Thyroid gland (tissue), 4 donors: ENCODE data around the gene SPRTN. TPM values are rescaled to one million over a fixed set of nuclear protein-coding genes. Genes with fewer than 3 reads are reported as not detected.

Experiments used
- DNase-seq, 2 donors: peaks; one replicate each; pipeline ENCODE4 v3.0.0-alpha.2; 2019
- H3K27ac ChIP-seq, 3 donors: fragments of 200-600 bp; sonication (generic); 1 replicate in 2 of 3; 2 replicates in 1 of 3; pipeline ENCODE4 v1.5.1; 2016 to 2019; ENCODE audit warnings: mild to moderate bottlenecking in 1 of 3, moderate library complexity in 1 of 3
- H3K27me3 ChIP-seq: fragments of 200-600 bp; sonication (generic); one replicate; pipeline ENCODE4 v1.5.1; 2019
- H3K36me3 ChIP-seq, 2 donors: fragments of 200-600 bp; sonication (generic); one replicate each; pipeline ENCODE4 v1.5.1; 2016 to 2019
- H3K4me1 ChIP-seq, 2 donors: fragments of 200-600 bp; sonication (generic); one replicate each; pipeline ENCODE4 v1.5.1; 2017 to 2019
- H3K4me3 ChIP-seq, 3 donors: fragments of 200-600 bp; sonication (generic); replicated peaks in 1 of 3; 1 replicate in 2 of 3; 2 replicates in 1 of 3; pipeline ENCODE4 v1.5.1; 2016; ENCODE audit warnings: mild to moderate bottlenecking in 1 of 3
- H3K9me3 ChIP-seq: fragments of 200-600 bp; sonication (generic); one replicate; pipeline ENCODE4 v1.5.1; 2017
- CTCF ChIP-seq, 6 experiments: fragments of 200-600 bp in 3 of 6; fragments of 450-650 bp in 3 of 6; sonication (generic) in 3 of 6; IDR thresholded peaks; one replicate each; pipeline ENCODE4 v1.5.1; 2016 to 2019; ENCODE audit warnings: antibody characterized with exemption in 6 of 6, mild to moderate bottlenecking in 2 of 6, inconsistent platforms in 1 of 6, moderate library complexity in 1 of 6
- POLR2A ChIP-seq, 2 donors: fragments of 450-650 bp; IDR thresholded peaks; one replicate each; pipeline ENCODE4 v1.6.1; 2017; ENCODE audit warnings: antibody characterized with exemption in 2 of 2, mild to moderate bottlenecking in 2 of 2, moderate library complexity in 1 of 2
- WGBS, 2 donors: methylation state at CpG; one replicate each; pipeline ENCODE4 v1.1.5; 2017; 5-methylcytosine and 5-hydroxymethylcytosine counted together
- intact Hi-C: fragments of 100-400 bp; cut with DNase I; formaldehyde crosslinking; loops from one replicate; pipeline ENCODE4 v1.15.1; 2023
- total RNA-seq, 4 donors: library from RNA; depleted of rRNA; stranded (reverse); fragments of >200 nt; gene quantifications; one replicate each; pipeline ENCODE4 v1.2.3, GENCODE V29; 2016

SPRTN gene
- total RNA-seq, 4 donors from 2014 or later: 11.0 to 28.9 (median 21.9) TPM

- TF ChIP-seq CTCF (IDR thresholded peaks at IDR 0.05) (no peak), POLR2A (IDR thresholded peaks at IDR 0.05) (no peak)
Observed at GRCh38 chr1:231401478-231401877, 63.4 kb downstream of the SPRTN start.

GRCh38 chr1:231404318-231404717 lies 66.2 kb downstream of the SPRTN start:
- Histone ChIP-seq H3K27me3 (no peaks in the 10 kb centered on the region), H3K27ac (no peak overlapping the region), H3K4me1 (peaks cover 4 to 10% of the 10 kb centered on the region in 2 donors), H3K9me3 (no peaks in the 10 kb centered on the region), H3K36me3 (no peaks in the 10 kb centered on the region), H3K4me3 (no peak overlapping the region)
- intact Hi-C loops: no loop called here
- WGBS, 2 donors: 93 to 98% methylated on average over 2 of the region's 2 CpGs
- TF ChIP-seq POLR2A (IDR thresholded peaks at IDR 0.05) (no peak), CTCF (IDR thresholded peaks at IDR 0.05) (no peak)
- DNase-seq: no peak

More at GRCh38 chr1:231401478-231401877, 63.4 kb downstream of the SPRTN start:
- H3K27ac ChIP-seq: no peak overlapping the region
- H3K4me3 ChIP-seq: no peak overlapping the region
- no peak for DNase-seq
- H3K9me3 ChIP-seq: no peaks in the 10 kb centered on the region
- intact Hi-C loops: no loop called here
- H3K36me3 ChIP-seq: no peaks in the 10 kb centered on the region
- H3K4me1 ChIP-seq: peaks cover 2 to 5% of the 10 kb centered on the region in 2 donors
- 0 to 91% methylated on average over 1 of the region's 1 CpG for WGBS, 2 donors
- no peaks in the 10 kb centered on the region for H3K27me3 ChIP-seq

Other genes with a start within 250 kb of the SPRTN start
- not detected for gene TRIM67, start 176.2 kb upstream of the SPRTN start, total RNA-seq
- gene GNPAT, start 97.1 kb upstream of the SPRTN start, total RNA-seq: 10 to 100 TPM; 33.9 to 41.9 (median 38.8) TPM
- 10 to 100 TPM; 15.9 to 30.5 (median 18.6) TPM for gene EXOC8, start 441 bp upstream of the SPRTN start, total RNA-seq
- 10 to 100 TPM; 36.6 to 48.5 (median 42.2) TPM for gene EGLN1, start 84.0 kb downstream of the SPRTN start, total RNA-seq
- gene TSNAX, start 190.4 kb downstream of the SPRTN start, total RNA-seq: 10 to 100 TPM; 32.0 to 43.7 (median 36.5) TPM